Measurements from ENCODE around the gene NT5DC3.

- no peak for TF ChIP-seq GATA2 (IDR thresholded peaks at IDR 0.05; ENCODE audit: low read depth, low read length)
- TF ChIP-seq GATA3 (IDR thresholded peaks at IDR 0.05; ENCODE audit: low read depth, low read length) = no peak
Observed at GRCh38 chr12:103782399-103782798, 58.6 kb downstream of the NT5DC3 start.
